NCI-H748 (cell line): ENCODE results near the gene MGMT.

Experiments
- DNase-seq: peaks from one replicate; lab custom pipeline; 2025; ENCODE audit not compliant: unreplicated experiment; lab: John Stamatoyannopoulos, UW

MGMT gene

GRCh38 chr10:129450391-129450790 is 16.6 kb upstream of the MGMT start:
- DNase-seq, result no peak

- DNase-seq, result no peak
These were observed 11.4 kb upstream of the MGMT start for GRCh38 chr10:129455625-129456024.

GRCh38 chr10:129459762-129460539 is 7.1 kb upstream of the MGMT start:
- DNase-seq, result no peak

- DNase-seq, result no peak
These were observed 4.7 kb upstream of the MGMT start for GRCh38 chr10:129462257-129462795.

- DNase-seq, result no peak
These were observed 2.8 kb upstream of the MGMT start for GRCh38 chr10:129464251-129464650.

GRCh38 chr10:129465796-129466702 is 992 bp upstream of the MGMT start:
- no peak for DNase-seq

- DNase-seq, result no peak
These were observed 471 bp downstream of the MGMT start for GRCh38 chr10:129467359-129468064.

GRCh38 chr10:129468187-129468586 is 1.1 kb downstream of the MGMT start:
- no peak for DNase-seq

GRCh38 chr10:129470103-129470851 is 3.2 kb downstream of the MGMT start:
- DNase-seq, result no peak

- DNase-seq, result no peak
These were observed 4.6 kb downstream of the MGMT start for GRCh38 chr10:129471447-129472175.

- DNase-seq, result no peak
These were observed 5.9 kb downstream of the MGMT start for GRCh38 chr10:129472696-129473555.

GRCh38 chr10:129474642-129475041 is 7.6 kb downstream of the MGMT start:
- DNase-seq, result no peak

GRCh38 chr10:129476431-129476830 is 9.4 kb downstream of the MGMT start:
- no peak for DNase-seq

- DNase-seq, result no peak
These were observed 10.0 kb downstream of the MGMT start for GRCh38 chr10:129477051-129477450.

GRCh38 chr10:129481641-129482040 is 14.6 kb downstream of the MGMT start:
- DNase-seq, result no peak

GRCh38 chr10:129483430-129484010 is 16.5 kb downstream of the MGMT start:
- DNase-seq, result no peak

- DNase-seq, result no peak
These were observed 19.8 kb downstream of the MGMT start for GRCh38 chr10:129486805-129487204.

- DNase-seq, result peak; percentile 27
These were observed 24.2 kb downstream of the MGMT start for GRCh38 chr10:129491123-129491734.
